Mononuclear cell (primary cell): ENCODE results near the gene RXRB. TPM values are rescaled to one million over a fixed set of nuclear protein-coding genes. Genes with fewer than 3 reads are reported as not detected.

Experiments
- H3K27me3 ChIP-seq: 2 replicates; pipeline ENCODE4 v1.6.0; 2011; ENCODE audit warnings: low read length, control low read depth; ENCODE audit not compliant: insufficient read depth
- H3K4me1 ChIP-seq: 2 replicates; pipeline ENCODE4 v1.5.1; 2011; ENCODE audit warnings: mild to moderate bottlenecking, low read length, control low read depth; ENCODE audit not compliant: insufficient read depth
- H3K4me3 ChIP-seq: 2 replicates; pipeline ENCODE4 v1.5.1; 2011; ENCODE audit warnings: mild to moderate bottlenecking, low read length, moderate library complexity
- H3K9me3 ChIP-seq: 2 replicates; pipeline ENCODE4 v1.5.1; 2011; ENCODE audit warnings: low read depth, mild to moderate bottlenecking, control low read depth, low read length
- total RNA-seq: library from RNA; depleted of rRNA; stranded (reverse); fragments of >200 nt; gene quantifications from one replicate; pipeline ENCODE4 v1.2.3, GENCODE V29; 2012

Gene RXRB
- total RNA-seq, 1 donor = 11.3 TPM

- Histone ChIP-seq H3K4me3 (no peak overlapping the region), H3K4me1 (peaks cover 16% of the 10 kb centered on the region), H3K27me3 (peaks cover 12% of the 10 kb centered on the region), H3K9me3 (no peaks in the 10 kb centered on the region)
Measured at GRCh38 chr6:33216117-33216649, 15.7 kb upstream of the RXRB start.

DNA sequence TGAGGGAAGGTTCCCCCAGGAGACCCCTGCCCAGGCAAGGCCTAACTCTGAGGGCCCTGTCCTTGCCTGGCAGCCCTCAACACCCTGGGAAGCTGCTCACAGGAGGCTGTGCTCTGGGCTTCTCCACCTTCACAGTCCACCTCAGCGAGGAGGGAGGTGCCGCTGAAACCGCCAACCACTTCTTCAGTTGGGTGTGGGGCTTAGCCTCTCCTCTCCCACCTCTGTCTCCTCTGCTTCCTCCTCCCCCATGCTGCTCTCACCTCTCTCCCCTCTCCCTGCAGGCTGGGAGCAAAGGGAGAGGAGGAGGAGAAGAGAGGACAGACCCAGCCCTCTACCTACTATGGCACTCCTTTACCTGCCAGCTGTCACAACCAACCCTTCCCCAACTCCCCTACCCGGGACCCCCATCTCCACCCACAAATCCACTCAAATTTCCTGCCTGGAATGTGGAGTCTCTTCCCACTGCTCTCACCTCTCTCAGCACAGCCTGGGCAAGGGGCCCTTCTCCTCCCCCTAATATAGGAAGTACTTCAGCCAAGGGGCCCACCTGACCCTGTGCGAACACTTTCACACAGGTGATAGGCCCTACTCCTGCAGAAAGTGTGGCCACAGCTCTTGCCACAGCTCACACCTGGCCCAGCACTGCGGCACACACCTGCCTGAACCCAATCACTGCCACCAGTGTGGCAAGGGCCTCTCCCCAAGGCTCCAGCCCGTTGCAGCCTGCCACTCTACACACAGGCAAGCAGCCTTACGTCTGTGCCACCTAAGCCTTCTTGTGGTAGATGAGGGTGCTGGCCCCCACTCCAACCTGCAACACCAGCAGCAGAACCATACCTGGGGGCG, 15.0 kb upstream of the RXRB start:
- Histone ChIP-seq H3K9me3 (no peaks in the 10 kb centered on the region), H3K27me3 (peaks cover 12% of the 10 kb centered on the region), H3K4me3 (no peak overlapping the region), H3K4me1 (peaks cover 16% of the 10 kb centered on the region)

DNA sequence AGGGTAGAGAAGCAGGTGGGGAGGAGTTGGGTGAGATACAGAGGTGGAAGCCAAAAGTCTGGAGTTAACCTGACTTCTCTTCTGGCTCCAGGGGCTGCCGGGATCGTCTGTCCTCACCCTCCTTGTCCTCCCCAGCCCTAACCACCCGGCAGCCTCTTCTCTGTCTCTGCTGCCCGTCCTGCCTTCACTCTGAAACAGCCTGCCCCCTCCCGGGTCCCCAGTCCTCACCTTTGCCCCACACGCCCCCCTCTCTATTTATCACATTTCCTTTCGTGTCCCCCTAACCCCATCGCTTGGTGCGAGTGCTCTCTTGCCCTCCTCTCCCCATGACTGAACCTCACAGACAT, 13.5 kb upstream of the RXRB start:
- no peak overlapping the region for H3K4me3 ChIP-seq
- peaks cover 12% of the 10 kb centered on the region for H3K27me3 ChIP-seq

DNA sequence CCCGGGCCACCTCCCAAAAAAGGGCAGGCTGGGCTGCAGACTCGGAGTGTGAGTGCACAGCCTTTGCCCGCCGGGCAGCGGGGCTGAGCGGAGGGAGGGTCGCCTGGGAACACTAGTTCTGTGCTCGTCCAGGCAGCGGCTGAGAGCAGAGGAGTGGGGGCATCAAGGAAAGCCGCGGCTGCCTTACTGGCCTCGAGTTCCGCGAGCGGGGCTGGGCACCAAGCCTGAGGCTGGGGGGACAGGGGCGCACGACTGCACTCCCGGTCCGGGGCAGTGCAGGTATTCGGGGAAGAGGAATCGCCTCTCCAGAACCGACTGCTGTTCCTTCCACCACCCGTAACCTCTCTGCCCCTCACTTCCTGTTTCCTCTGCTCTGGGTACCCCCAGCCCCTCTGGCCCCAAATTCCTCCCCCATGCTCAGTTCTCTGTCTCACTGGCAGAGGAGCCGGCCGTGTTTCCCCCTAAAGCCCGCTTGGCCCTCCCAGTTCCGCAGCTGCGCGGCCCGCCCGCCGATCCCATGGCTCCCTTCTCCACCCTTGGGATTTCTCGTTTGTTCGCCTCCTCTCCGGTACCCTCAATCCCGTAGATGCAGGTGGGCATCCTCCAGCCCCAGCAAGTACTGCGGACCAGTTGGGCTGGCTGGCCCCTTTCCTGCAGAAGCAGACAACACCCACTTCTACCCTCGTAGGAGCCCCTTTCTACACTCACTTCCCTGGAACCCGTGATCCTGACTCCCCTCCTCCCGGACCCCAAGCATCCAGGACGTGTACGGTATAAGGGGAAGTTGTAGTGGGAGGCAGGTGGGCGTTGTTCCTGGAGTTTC, 12.9 kb upstream of the RXRB start:
- Histone ChIP-seq H3K27me3 (peaks cover 12% of the 10 kb centered on the region), H3K4me1 (peaks cover 21% of the 10 kb centered on the region), H3K9me3 (no peaks in the 10 kb centered on the region), H3K4me3 (no peak overlapping the region)

More for the DNA sequence above, 13.5 kb upstream of the RXRB start:
- peaks cover 17% of the 10 kb centered on the region for H3K4me1 ChIP-seq
- H3K9me3 ChIP-seq = no peaks in the 10 kb centered on the region

- Histone ChIP-seq H3K4me3 (no peak overlapping the region), H3K4me1 (peaks cover 23% of the 10 kb centered on the region), H3K27me3 (peaks cover 12% of the 10 kb centered on the region), H3K9me3 (no peaks in the 10 kb centered on the region)
Measured at GRCh38 chr6:33212857-33213165, 12.3 kb upstream of the RXRB start.

DNA sequence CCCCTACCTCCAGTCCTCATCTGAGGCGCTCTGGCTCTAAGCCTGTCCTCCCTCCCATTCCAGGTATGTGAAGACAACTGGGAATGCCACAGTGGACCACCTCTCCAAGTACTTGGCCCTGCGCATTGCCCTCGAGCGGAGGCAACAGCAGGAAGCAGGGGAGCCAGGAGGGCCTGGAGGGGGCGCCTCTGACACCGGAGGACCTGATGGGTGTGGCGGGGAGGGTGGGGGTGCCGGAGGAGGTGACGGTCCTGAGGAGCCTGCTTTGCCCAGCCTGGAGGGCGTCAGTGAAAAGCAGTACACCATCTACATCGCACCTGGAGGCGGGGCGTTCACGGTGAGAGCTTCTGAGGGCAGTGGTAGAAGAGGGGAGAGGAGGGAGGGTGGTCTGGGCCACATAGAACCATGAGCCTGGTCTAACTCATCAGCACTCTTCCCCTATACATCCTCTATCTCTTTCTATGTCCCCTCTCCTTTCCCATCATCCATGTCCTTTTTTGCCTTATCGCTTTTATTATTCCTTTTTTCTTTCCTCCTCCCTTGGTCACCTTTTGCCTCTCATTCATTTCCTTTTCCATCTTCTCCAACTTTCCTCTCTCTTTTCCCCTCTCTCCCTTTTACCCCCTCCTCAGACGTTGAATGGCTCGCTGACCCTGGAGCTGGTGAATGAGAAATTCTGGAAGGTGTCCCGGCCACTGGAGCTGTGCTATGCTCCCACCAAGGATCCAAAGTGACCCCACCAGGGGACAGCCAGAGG, 11.4 kb upstream of the RXRB start:
- Histone ChIP-seq H3K4me1 (peaks cover 29% of the 10 kb centered on the region), H3K27me3 (peaks cover 12% of the 10 kb centered on the region), H3K9me3 (no peaks in the 10 kb centered on the region), H3K4me3 (no peak overlapping the region)

GRCh38 chr6:33211136-33211535, 10.7 kb upstream of the RXRB start:
- H3K27me3 ChIP-seq = peaks cover 12% of the 10 kb centered on the region
- H3K4me1 ChIP-seq = peaks cover 29% of the 10 kb centered on the region
- no peaks in the 10 kb centered on the region for H3K9me3 ChIP-seq

GRCh38 chr6:33209856-33210255, 9.4 kb upstream of the RXRB start:
- H3K27me3 ChIP-seq = peaks cover 12% of the 10 kb centered on the region
- no peak overlapping the region for H3K4me3 ChIP-seq
- no peaks in the 10 kb centered on the region for H3K9me3 ChIP-seq
- peaks cover 35% of the 10 kb centered on the region for H3K4me1 ChIP-seq

More at GRCh38 chr6:33211136-33211535, 10.7 kb upstream of the RXRB start:
- H3K4me3 ChIP-seq = no peak overlapping the region

- no peaks in the 10 kb centered on the region for H3K9me3 ChIP-seq
- peak within 1 kb of the TSS; percentile 80 for H3K4me3 ChIP-seq
- H3K27me3 ChIP-seq = peaks cover 9% of the 10 kb centered on the region
- peaks cover 38% of the 10 kb centered on the region for H3K4me1 ChIP-seq
Measured at GRCh38 chr6:33208091-33208967, 7.9 kb upstream of the RXRB start, which contains the start of gene RING1. TSS of gene RING1 (plus strand) at chr6:33208500. CDS start at chr6:33208823, 323 bp downstream.

DNA sequence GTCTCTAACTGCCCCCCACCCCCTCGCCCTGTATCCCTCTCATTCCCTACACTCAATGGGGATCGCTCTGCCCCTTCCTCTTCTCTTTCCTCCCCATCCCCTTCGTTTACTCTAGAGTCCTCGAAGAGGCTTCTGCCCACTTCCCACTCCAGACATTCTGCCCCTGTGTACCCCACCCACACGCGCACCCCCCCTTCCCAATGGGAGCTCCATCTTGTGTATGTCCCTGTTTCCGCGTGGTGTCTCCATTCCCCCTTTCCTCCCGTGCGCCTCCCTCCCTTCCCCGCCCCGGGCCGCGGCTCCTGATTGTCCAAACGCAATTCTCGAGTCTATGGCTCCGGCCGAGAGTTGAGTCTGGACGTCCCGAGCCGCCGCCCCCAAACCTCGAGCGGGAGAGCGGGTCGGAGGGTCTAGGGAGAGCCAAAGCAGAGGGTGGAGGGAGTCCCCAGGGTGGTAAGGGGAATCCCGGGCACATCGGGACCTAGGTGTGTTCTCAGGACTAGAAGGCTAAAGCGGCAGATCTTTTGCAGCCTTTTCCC, 7.2 kb upstream of the RXRB start:
- Histone ChIP-seq H3K27me3 (peaks cover 2% of the 10 kb centered on the region), H3K4me3 (peak overlapping the region; percentile 80), H3K4me1 (peaks cover 31% of the 10 kb centered on the region), H3K9me3 (no peaks in the 10 kb centered on the region)

DNA sequence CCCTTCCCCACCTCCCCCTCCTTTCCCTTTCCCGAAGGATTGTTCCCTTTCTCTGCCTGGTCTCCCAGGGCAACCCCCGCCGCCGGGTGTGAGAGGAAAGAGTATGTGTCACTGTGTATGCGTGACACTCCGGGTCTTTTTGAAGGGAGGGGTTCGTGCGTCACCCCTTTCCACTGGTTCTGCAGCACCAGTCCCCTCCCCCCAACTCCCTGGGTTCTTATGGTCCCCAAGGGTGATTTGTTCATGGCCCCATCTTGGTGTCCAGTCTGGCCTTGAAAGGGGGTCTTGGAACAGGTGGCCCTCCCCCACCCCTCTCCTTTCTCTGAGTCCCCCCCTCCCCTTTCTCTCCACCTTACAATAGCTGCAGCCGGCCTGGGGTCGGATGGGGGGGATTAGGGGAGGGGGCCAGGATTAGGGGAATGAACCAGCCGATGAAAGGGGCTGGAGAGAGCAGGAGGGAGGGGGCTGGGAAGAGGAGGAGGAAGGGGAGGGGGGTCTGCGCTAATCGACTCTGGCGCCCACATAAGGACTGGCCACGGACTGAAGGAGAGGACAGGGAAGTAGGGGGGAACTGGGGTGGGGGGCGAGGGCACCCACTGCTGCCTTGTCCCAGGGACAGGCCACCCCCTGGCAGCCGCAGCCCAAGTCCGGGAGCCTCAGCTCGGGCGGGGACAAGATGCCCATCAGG, 6.5 kb upstream of the RXRB start:
- no peak overlapping the region for H3K4me3 ChIP-seq
- no peaks in the 10 kb centered on the region for H3K27me3 ChIP-seq
- H3K9me3 ChIP-seq = no peaks in the 10 kb centered on the region
- H3K4me1 ChIP-seq = peaks cover 31% of the 10 kb centered on the region

GRCh38 chr6:33206027-33206863, 5.8 kb upstream of the RXRB start:
- Histone ChIP-seq H3K27me3 (no peaks in the 10 kb centered on the region), H3K4me1 (peaks cover 39% of the 10 kb centered on the region), H3K9me3 (no peaks in the 10 kb centered on the region), H3K4me3 (no peak overlapping the region)
